ENCODE data around the gene FBN1. TPM values are rescaled to one million over a fixed set of nuclear protein-coding genes. Genes with fewer than 3 reads are reported as not detected.

FBN1 gene
- total RNA-seq, 1 experiment from 2014 or later = 0.43 TPM

DNA sequence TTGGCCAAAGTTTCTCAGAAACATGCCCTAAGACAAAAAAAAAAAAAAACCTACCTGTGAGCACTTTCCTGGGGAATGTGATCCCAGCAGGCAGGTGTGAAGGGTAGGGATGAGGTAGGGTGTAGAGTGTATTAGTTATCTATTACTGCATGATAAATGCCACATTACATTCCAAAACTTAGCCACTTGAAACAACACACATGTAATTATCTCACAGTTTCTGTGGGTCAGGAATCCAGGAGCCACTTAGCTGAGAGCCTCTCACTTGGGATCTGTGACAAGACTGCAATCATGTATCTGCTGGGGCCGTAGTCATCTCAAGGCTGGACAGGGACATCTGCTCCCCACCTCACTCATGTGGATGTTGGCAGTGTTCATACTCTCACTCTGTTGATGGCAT is 18.9 kb upstream of the FBN1 start:
- no peaks in the 10 kb centered on the region for H3K9me3 ChIP-seq
- ChIA-PET POLR2A (no interaction called here), CTCF (no interaction called here)
- intact Hi-C loops (cut with micrococcal nuclease; ENCODE audit: unreplicated experiment) = no loop called here
- no peaks in the 10 kb centered on the region for H3K27me3 ChIP-seq (replicated peaks; ENCODE audit: control insufficient read depth, insufficient read depth, low read length)
- no peak overlapping the region for H3K27ac Mint-ChIP-seq (ENCODE audit: unreplicated experiment)
- DNase-seq = no peak
- H3K27me3 Mint-ChIP-seq (ENCODE audit: insufficient read depth, unreplicated experiment) = peaks cover 13% of the 10 kb centered on the region
- H3K4me3 Mint-ChIP-seq (ENCODE audit: unreplicated experiment) = no peak overlapping the region
- H3K36me3 ChIP-seq (ENCODE audit: control insufficient read depth, insufficient read depth, low read length) = no peaks in the 10 kb centered on the region
- no peaks in the 10 kb centered on the region for H3K9me3 Mint-ChIP-seq (ENCODE audit: unreplicated experiment)
- H3K4me1 ChIP-seq = no peaks in the 10 kb centered on the region
- no peak overlapping the region for H3K4me3 ChIP-seq (ENCODE audit: low read depth, low read length)
- H3K36me3 Mint-ChIP-seq (ENCODE audit: insufficient read depth, unreplicated experiment) = no peaks in the 10 kb centered on the region
- TF ChIP-seq, protein P1, sequence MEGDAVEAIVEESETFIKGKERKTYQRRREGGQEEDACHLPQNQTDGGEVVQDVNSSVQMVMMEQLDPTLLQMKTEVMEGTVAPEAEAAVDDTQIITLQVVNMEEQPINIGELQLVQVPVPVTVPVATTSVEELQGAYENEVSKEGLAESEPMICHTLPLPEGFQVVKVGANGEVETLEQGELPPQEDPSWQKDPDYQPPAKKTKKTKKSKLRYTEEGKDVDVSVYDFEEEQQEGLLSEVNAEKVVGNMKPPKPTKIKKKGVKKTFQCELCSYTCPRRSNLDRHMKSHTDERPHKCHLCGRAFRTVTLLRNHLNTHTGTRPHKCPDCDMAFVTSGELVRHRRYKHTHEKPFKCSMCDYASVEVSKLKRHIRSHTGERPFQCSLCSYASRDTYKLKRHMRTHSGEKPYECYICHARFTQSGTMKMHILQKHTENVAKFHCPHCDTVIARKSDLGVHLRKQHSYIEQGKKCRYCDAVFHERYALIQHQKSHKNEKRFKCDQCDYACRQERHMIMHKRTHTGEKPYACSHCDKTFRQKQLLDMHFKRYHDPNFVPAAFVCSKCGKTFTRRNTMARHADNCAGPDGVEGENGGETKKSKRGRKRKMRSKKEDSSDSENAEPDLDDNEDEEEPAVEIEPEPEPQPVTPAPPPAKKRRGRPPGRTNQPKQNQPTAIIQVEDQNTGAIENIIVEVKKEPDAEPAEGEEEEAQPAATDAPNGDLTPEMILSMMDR (IDR thresholded peaks at IDR 0.05; ENCODE audit: insufficient read depth in 1 of 2, low read depth in 1 of 2, low read length in 1 of 2, severe bottlenecking in 1 of 2, unreplicated experiment in 1 of 2) = no peak
- H3K4me1 Mint-ChIP-seq (ENCODE audit: low read depth, unreplicated experiment) = no peaks in the 10 kb centered on the region
- no TSS peak for BruUV-seq (replicated peaks)

DNA sequence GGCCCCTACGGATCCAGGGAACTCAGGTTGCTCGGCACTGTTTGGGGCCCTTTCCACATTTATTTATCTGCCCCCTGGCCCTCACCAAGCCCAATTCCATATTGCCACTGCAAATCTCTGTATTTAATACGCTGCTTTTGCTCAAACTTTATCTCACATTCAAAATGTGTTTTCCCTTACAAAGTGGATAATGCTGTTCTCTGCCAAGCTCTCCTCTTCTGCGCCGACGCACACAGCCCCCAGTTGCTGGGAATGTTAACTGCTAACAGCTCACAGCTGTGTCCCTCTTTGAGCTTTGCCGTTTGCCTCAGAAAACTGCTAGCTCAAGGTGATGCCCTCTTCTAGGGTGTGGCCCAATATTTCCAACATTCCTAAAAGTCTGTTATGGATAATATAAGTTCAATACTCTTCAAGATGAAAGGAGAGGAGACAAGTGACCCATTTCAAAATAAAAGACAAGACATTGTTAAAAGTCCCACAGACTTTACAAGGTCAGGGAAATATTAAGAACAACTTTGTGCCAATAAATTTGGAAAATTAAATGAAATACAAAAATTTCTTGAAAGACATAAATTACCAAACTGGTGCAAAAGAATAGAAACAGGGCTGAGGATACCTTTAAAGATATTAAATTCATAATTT is 12.6 kb upstream of the FBN1 start:
- Histone ChIP-seq H3K4me3 (ENCODE audit: low read depth, low read length) (no peak overlapping the region), H3K27me3 (replicated peaks; ENCODE audit: control insufficient read depth, insufficient read depth, low read length) (no peaks in the 10 kb centered on the region), H3K9me3 (no peaks in the 10 kb centered on the region), H3K36me3 (ENCODE audit: control insufficient read depth, insufficient read depth, low read length) (no peaks in the 10 kb centered on the region), H3K4me1 (no peaks in the 10 kb centered on the region)
- Mint-ChIP-seq H3K36me3 (ENCODE audit: insufficient read depth, unreplicated experiment) (no peaks in the 10 kb centered on the region), H3K9me3 (ENCODE audit: unreplicated experiment) (no peaks in the 10 kb centered on the region), H3K4me3 (ENCODE audit: unreplicated experiment) (no peak overlapping the region), H3K4me1 (ENCODE audit: low read depth, unreplicated experiment) (no peaks in the 10 kb centered on the region), H3K27ac (ENCODE audit: unreplicated experiment) (no peak overlapping the region), H3K27me3 (ENCODE audit: insufficient read depth, unreplicated experiment) (peaks cover 24% of the 10 kb centered on the region)
- ChIA-PET CTCF (no interaction called here), POLR2A (no interaction called here)
- intact Hi-C loops (cut with micrococcal nuclease; ENCODE audit: unreplicated experiment) = no loop called here
- DNase-seq = no peak
- BruUV-seq (replicated peaks) = no TSS peak
- TF ChIP-seq, protein P1 (IDR thresholded peaks at IDR 0.05; ENCODE audit: insufficient read depth in 1 of 2, low read depth in 1 of 2, low read length in 1 of 2, severe bottlenecking in 1 of 2, unreplicated experiment in 1 of 2) = no peak

DNA sequence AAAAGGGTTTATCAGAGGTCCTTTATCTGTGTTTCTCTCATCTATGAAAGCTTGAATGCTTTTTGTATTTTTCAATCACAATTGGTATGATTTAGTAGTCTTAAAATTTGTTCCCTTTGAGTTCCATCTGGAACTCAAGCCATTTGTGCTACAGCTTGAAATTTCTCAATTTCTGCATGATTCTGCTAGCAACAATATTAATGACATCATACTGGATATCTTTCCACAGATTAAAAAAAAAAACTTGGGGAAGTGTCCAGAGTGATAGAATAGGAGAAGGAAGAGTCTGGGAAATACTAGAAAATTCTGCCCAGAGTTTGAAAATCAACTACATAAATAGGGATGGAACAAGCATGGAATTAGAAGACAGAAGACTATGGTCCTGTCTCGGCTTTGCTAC is 9.3 kb upstream of the FBN1 start:
- no peaks in the 10 kb centered on the region for H3K36me3 ChIP-seq (ENCODE audit: control insufficient read depth, insufficient read depth, low read length)
- H3K4me1 ChIP-seq = no peaks in the 10 kb centered on the region
- H3K27ac Mint-ChIP-seq (ENCODE audit: unreplicated experiment) = no peak overlapping the region
- no peak overlapping the region for H3K4me3 Mint-ChIP-seq (ENCODE audit: unreplicated experiment)
- DNase-seq = no peak
- H3K27me3 ChIP-seq (replicated peaks; ENCODE audit: control insufficient read depth, insufficient read depth, low read length) = no peaks in the 10 kb centered on the region
- TF ChIP-seq, protein P1 (IDR thresholded peaks at IDR 0.05; ENCODE audit: insufficient read depth in 1 of 2, low read depth in 1 of 2, low read length in 1 of 2, severe bottlenecking in 1 of 2, unreplicated experiment in 1 of 2) = no peak
- POLR2A ChIA-PET = no interaction called here
- no peaks in the 10 kb centered on the region for H3K36me3 Mint-ChIP-seq (ENCODE audit: insufficient read depth, unreplicated experiment)
- CTCF ChIA-PET = no interaction called here
- H3K9me3 ChIP-seq = no peaks in the 10 kb centered on the region
- intact Hi-C loops (cut with micrococcal nuclease; ENCODE audit: unreplicated experiment) = no loop called here
- H3K4me1 Mint-ChIP-seq (ENCODE audit: low read depth, unreplicated experiment) = no peaks in the 10 kb centered on the region
- H3K27me3 Mint-ChIP-seq (ENCODE audit: insufficient read depth, unreplicated experiment) = peaks cover 19% of the 10 kb centered on the region
- no TSS peak for BruUV-seq (replicated peaks)
- no peaks in the 10 kb centered on the region for H3K9me3 Mint-ChIP-seq (ENCODE audit: unreplicated experiment)
- no peak overlapping the region for H3K4me3 ChIP-seq (ENCODE audit: low read depth, low read length)
